ENCODE results near the gene EXOC4. TPM values are rescaled to one million over a fixed set of nuclear protein-coding genes. Genes with fewer than 3 reads are reported as not detected.

The EXOC4 gene
- total and polyA plus RNA-seq, 2 of the 8 experiments (the other 6 are each of a cell fraction or from before 2014, with no cell fraction given) = 27.0 to 67.3 TPM

GRCh38 chr7:133545618-133546017 lies 292.7 kb downstream of the EXOC4 start:
- H4K20me1 ChIP-seq (replicated peaks in 1 of 2; ENCODE audit: control insufficient read depth in 1 of 2, insufficient read depth in 2 of 2, low read length in 2 of 2) = peaks cover 0 to 2% of the 10 kb centered on the region in 2 experiments
- no peak overlapping the region for H3K18ac ChIP-seq (ENCODE audit: extremely low read depth, low read length)
- FAIRE-seq = no peak
- no peaks in the 10 kb centered on the region for H3K27me3 ChIP-seq (replicated peaks in 1 of 4; ENCODE audit: control insufficient read depth in 3 of 4, extremely low read depth in 1 of 4, insufficient read depth in 3 of 4, low read length in 3 of 4)
- no peak overlapping the region for H3K4me3 ChIP-seq (ENCODE audit: extremely low read depth in 1 of 4, insufficient read depth in 2 of 4, low read depth in 3 of 4, low read length in 4 of 4)
- no peak overlapping the region for H3K56ac ChIP-seq (replicated peaks; ENCODE audit: insufficient read length, low read depth, low read length)
- POLR2A ChIA-PET (ENCODE audit: partially characterized antibody) = no interaction called here
- H3K4me1 ChIP-seq (replicated peaks in 1 of 4; ENCODE audit: control insufficient read depth in 3 of 4, insufficient read depth in 4 of 4, low read length in 3 of 4) = no peaks in the 10 kb centered on the region; a peak in 1 of 7 replicates
- no peak overlapping the region for H4K5ac ChIP-seq (ENCODE audit: insufficient read length, low read depth, low read length)
- H3K27ac ChIP-seq (ENCODE audit: low read depth, low read length) = no peak overlapping the region
- H2AFZ ChIP-seq (ENCODE audit: low read length) = no peak overlapping the region
- H2BK12ac ChIP-seq (ENCODE audit: low read depth, low read length) = no peak overlapping the region
- no peak overlapping the region for H2BK120ac ChIP-seq (replicated peaks; ENCODE audit: low read depth, low read length)
- H4K91ac ChIP-seq (replicated peaks; ENCODE audit: insufficient read length, low read length) = no peak overlapping the region
- H3K9ac ChIP-seq (replicated peaks in 1 of 4; ENCODE audit: extremely low read depth in 1 of 4, low read depth in 3 of 4, low read length in 3 of 4) = no peak overlapping the region
- H3K23ac ChIP-seq (ENCODE audit: insufficient read length) = no peak overlapping the region
- H3K23me2 ChIP-seq (ENCODE audit: low read depth, low read length) = no peaks in the 10 kb centered on the region
- no peak overlapping the region for H3K4ac ChIP-seq (replicated peaks; ENCODE audit: insufficient read length, low read depth, low read length)
- H3K79me1 ChIP-seq (ENCODE audit: low read depth, low read length) = no peaks in the 10 kb centered on the region
- H3K9me3 ChIP-seq (ENCODE audit: insufficient read depth in 2 of 2, low read depth in 1 of 2, low read length in 1 of 2) = no peaks in the 10 kb centered on the region
- no peak overlapping the region for H4K8ac ChIP-seq (ENCODE audit: extremely low read depth, insufficient read depth, low read length)
- no peak overlapping the region for H2BK15ac ChIP-seq (ENCODE audit: low read length)
- H2AK5ac ChIP-seq (ENCODE audit: low read depth, low read length) = no peak overlapping the region
- WGBS, 2 experiments (ENCODE audit: extremely low coverage in 1 of 2, insufficient coverage in 1 of 2, insufficient read length in 1 of 2, insufficient replicate concordance in 2 of 2, low coverage in 1 of 2, low lambda C conversion rate in 2 of 2, missing lambda C conversion rate in 1 of 2) = 72% methylated on average over 1 of the region's 1 CpG; no CpG with 5 or more reads in 1 of the 2 experiments
- no peak for TF ChIP-seq GABPA (IDR thresholded peaks at IDR 0.05; ENCODE audit: borderline replicate concordance, insufficient read depth, low read length)
- no peak for TF ChIP-seq RFX5 (IDR thresholded peaks at IDR 0.05; ENCODE audit: borderline replicate concordance, low read depth, low read length)
- no peak for TF ChIP-seq NRF1 (IDR thresholded peaks at IDR 0.05; ENCODE audit: low read depth, low read length)
- TF ChIP-seq BRCA1 (IDR thresholded peaks at IDR 0.05; ENCODE audit: low read depth, low read length) = no peak
- TF ChIP-seq SIN3A (conservative IDR thresholded peaks at IDR 0.05 in 1 of 2, IDR thresholded peaks at IDR 0.05 in 1 of 2; ENCODE audit: low read depth in 1 of 2, low read length in 2 of 2) = no peak
- TF ChIP-seq BCL11A (IDR thresholded peaks at IDR 0.05; ENCODE audit: low read depth in 2 of 2, low read length in 2 of 2) = no peak
- no peak for TF ChIP-seq TBP (IDR thresholded peaks at IDR 0.05; ENCODE audit: low read depth, low read length)
- TF ChIP-seq SIX5 (IDR thresholded peaks at IDR 0.05; ENCODE audit: low read depth, low read length) = no peak
- TF ChIP-seq SP2 (IDR thresholded peaks at IDR 0.05; ENCODE audit: low read length) = no peak
- TF ChIP-seq JUN (IDR thresholded peaks at IDR 0.05; ENCODE audit: low read depth, low read length) = no peak
- no peak for TF ChIP-seq CHD2 (IDR thresholded peaks at IDR 0.05; ENCODE audit: low read length)
- no peak for TF ChIP-seq NANOG (IDR thresholded peaks at IDR 0.05; ENCODE audit: insufficient read depth, low read depth, low read length, poor library complexity, severe bottlenecking)
- TF ChIP-seq MAFK (IDR thresholded peaks at IDR 0.05; ENCODE audit: low read depth, low read length) = no peak
- no peak for TF ChIP-seq RXRA (IDR thresholded peaks at IDR 0.05; ENCODE audit: insufficient read depth, low read depth, low read length)
- no peak for TF ChIP-seq CTBP2 (IDR thresholded peaks at IDR 0.05; ENCODE audit: borderline replicate concordance, insufficient read depth, insufficient read length, low read length)
- no peak for TF ChIP-seq CEBPB (IDR thresholded peaks at IDR 0.05; ENCODE audit: low read depth, low read length)
- H3K36me3 ChIP-seq (ENCODE audit: control insufficient read depth in 2 of 4, insufficient read depth in 4 of 4, low read length in 3 of 4) = no peaks in the 10 kb centered on the region
- no peak overlapping the region for H3K14ac ChIP-seq (ENCODE audit: insufficient read length)
- no peak overlapping the region for H2BK20ac ChIP-seq (ENCODE audit: low read length)
- H3K79me2 ChIP-seq (ENCODE audit: control insufficient read depth in 1 of 2, insufficient read depth in 2 of 2, low read length in 2 of 2) = no peaks in the 10 kb centered on the region
- no peak overlapping the region for H2BK5ac ChIP-seq (ENCODE audit: low read depth, low read length)
- DNase-seq (ENCODE audit: low read depth in 1 of 2, low spot score in 2 of 2) = no peak
- CTCF ChIA-PET (ENCODE audit: partially characterized antibody) = no interaction called here
- no peak overlapping the region for H3K4me2 ChIP-seq (ENCODE audit: insufficient read depth in 1 of 2, low read depth in 2 of 2, low read length in 2 of 2)
